Measurements from ENCODE around the gene AJUBA.

GRCh38 chr14:22966783-22967269, 15.5 kb downstream of the AJUBA start:
- no peak for TF ChIP-seq EZH2 (IDR thresholded peaks at IDR 0.05; ENCODE audit: insufficient read depth, poor library complexity, severe bottlenecking)
- no peak for TF ChIP-seq EZH2phosphoT487 (IDR thresholded peaks at IDR 0.05; ENCODE audit: insufficient read depth, low read depth)

Measured in GM23248 (cell line).